Type B pancreatic cell (in vitro differentiated cells): ENCODE data around the gene TREML2. TPM values are rescaled to one million over a fixed set of nuclear protein-coding genes. Genes with fewer than 3 reads are reported as not detected.

Experiments
- DNase-seq: peaks from one replicate; pipeline ENCODE4 v3.0.0; 2021; ENCODE audit warnings: mixed read lengths; ENCODE audit not compliant: unreplicated experiment; ENCODE audit errors: extremely low spot score
- H3K27ac Mint-ChIP-seq: 2 replicates; pipeline ENCODE4 v1.8.0; 2021; ENCODE audit warnings: mild to moderate bottlenecking, mixed read lengths
- H3K27me3 Mint-ChIP-seq: 2 replicates; pipeline ENCODE4 v1.8.0; 2021; ENCODE audit warnings: mixed read lengths
- H3K36me3 Mint-ChIP-seq: 2 replicates; pipeline ENCODE4 v1.8.0; 2021; ENCODE audit warnings: mixed read lengths
- H3K4me1 Mint-ChIP-seq: one replicate; pipeline ENCODE4 v1.8.0; 2021; ENCODE audit warnings: mixed read lengths; ENCODE audit not compliant: unreplicated experiment
- H3K4me3 Mint-ChIP-seq: 2 replicates; pipeline ENCODE4 v1.8.0; 2021; ENCODE audit warnings: mild to moderate bottlenecking, mixed read lengths
- H3K9me3 Mint-ChIP-seq: 2 replicates; pipeline ENCODE4 v1.8.0; 2021; ENCODE audit warnings: mixed read lengths
- total RNA-seq: library from RNA; stranded (reverse); gene quantifications from 2 replicates; pipeline ENCODE4 v1.2.1, GENCODE V29; 2021; ENCODE audit warnings: low replicate concordance
- TF ChIP-seq, protein P1 (sequence below): fragments of 200-600 bp; sonication (generic); conservative IDR thresholded peaks from 2 replicates; pipeline ENCODE4 v1.5.0; 2021; ENCODE audit warnings: antibody characterized with exemption, mild to moderate bottlenecking

The TREML2 gene
- total RNA-seq, 1 donor from 2014 or later: not detected

- Mint-ChIP-seq H3K27me3 (peaks cover 18% of the 10 kb centered on the region), H3K27ac (no peak overlapping the region), H3K36me3 (no peaks in the 10 kb centered on the region), H3K9me3 (peaks cover 4% of the 10 kb centered on the region), H3K4me3 (no peak overlapping the region), H3K4me1 (no peaks in the 10 kb centered on the region)
- TF ChIP-seq, protein P1, sequence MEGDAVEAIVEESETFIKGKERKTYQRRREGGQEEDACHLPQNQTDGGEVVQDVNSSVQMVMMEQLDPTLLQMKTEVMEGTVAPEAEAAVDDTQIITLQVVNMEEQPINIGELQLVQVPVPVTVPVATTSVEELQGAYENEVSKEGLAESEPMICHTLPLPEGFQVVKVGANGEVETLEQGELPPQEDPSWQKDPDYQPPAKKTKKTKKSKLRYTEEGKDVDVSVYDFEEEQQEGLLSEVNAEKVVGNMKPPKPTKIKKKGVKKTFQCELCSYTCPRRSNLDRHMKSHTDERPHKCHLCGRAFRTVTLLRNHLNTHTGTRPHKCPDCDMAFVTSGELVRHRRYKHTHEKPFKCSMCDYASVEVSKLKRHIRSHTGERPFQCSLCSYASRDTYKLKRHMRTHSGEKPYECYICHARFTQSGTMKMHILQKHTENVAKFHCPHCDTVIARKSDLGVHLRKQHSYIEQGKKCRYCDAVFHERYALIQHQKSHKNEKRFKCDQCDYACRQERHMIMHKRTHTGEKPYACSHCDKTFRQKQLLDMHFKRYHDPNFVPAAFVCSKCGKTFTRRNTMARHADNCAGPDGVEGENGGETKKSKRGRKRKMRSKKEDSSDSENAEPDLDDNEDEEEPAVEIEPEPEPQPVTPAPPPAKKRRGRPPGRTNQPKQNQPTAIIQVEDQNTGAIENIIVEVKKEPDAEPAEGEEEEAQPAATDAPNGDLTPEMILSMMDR: no peak
- DNase-seq: no peak
These were observed 12.7 kb downstream of the TREML2 start for GRCh38 chr6:41187924-41188886.

DNA sequence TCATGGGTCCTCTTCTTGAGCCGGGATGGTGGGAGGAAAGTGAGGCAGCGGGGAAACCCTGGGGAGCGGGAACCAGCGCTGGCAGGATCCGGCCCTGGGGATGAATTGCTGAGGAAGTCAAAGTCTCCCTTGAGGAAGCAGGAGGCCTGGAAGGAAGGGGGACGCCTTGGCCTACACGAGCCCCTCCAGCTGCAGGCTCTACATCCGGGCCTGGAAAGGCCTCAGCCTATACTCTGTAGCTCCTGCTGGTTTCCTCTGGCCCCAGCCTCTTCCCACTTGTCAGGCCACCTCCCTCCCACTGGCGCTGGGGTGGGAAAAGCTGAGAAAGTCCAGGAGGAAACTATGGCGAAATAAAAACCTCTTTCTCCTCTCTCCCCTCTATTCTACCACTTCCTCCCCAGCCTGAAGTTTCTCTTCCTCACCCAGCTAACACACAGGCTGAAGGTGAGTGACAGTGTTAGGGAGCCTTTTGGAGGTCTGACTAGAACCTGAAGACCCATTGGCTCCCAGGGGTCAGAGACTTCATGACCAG, 14.9 kb downstream of the TREML2 start:
- DNase-seq: no peak
- no peak overlapping the region for H3K27ac Mint-ChIP-seq
- H3K27me3 Mint-ChIP-seq: peaks cover 16% of the 10 kb centered on the region
- H3K9me3 Mint-ChIP-seq: peaks cover 4% of the 10 kb centered on the region
- no peaks in the 10 kb centered on the region for H3K36me3 Mint-ChIP-seq
- TF ChIP-seq, protein P1: no peak
- H3K4me3 Mint-ChIP-seq: no peak overlapping the region
- no peaks in the 10 kb centered on the region for H3K4me1 Mint-ChIP-seq

DNA sequence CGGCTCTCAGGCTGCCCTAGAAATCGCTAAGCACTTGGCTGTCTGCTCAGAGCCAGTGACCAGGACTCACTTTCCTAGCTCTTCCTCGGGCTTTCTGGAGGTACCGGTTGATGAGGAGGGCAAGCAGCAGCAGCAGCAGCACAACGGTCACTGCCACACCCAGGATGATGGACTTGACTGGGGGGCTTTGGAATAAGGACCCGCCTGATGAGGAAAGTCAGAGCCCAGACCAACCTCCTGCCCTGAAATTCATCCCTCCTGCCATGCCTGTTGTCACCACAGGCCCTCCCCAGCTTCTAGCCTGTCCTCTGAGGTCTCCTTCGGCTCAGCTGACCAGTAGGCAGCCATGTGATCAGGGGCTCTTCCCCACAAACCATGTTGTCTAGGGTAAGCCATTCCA, 16.2 kb downstream of the TREML2 start:
- no peaks in the 10 kb centered on the region for H3K4me1 Mint-ChIP-seq
- TF ChIP-seq, protein P1: no peak
- H3K9me3 Mint-ChIP-seq: peaks cover 4% of the 10 kb centered on the region
- no peak for DNase-seq
- no peak overlapping the region for H3K4me3 Mint-ChIP-seq
- peaks cover 16% of the 10 kb centered on the region for H3K27me3 Mint-ChIP-seq
- H3K27ac Mint-ChIP-seq: no peak overlapping the region
- no peaks in the 10 kb centered on the region for H3K36me3 Mint-ChIP-seq

DNA sequence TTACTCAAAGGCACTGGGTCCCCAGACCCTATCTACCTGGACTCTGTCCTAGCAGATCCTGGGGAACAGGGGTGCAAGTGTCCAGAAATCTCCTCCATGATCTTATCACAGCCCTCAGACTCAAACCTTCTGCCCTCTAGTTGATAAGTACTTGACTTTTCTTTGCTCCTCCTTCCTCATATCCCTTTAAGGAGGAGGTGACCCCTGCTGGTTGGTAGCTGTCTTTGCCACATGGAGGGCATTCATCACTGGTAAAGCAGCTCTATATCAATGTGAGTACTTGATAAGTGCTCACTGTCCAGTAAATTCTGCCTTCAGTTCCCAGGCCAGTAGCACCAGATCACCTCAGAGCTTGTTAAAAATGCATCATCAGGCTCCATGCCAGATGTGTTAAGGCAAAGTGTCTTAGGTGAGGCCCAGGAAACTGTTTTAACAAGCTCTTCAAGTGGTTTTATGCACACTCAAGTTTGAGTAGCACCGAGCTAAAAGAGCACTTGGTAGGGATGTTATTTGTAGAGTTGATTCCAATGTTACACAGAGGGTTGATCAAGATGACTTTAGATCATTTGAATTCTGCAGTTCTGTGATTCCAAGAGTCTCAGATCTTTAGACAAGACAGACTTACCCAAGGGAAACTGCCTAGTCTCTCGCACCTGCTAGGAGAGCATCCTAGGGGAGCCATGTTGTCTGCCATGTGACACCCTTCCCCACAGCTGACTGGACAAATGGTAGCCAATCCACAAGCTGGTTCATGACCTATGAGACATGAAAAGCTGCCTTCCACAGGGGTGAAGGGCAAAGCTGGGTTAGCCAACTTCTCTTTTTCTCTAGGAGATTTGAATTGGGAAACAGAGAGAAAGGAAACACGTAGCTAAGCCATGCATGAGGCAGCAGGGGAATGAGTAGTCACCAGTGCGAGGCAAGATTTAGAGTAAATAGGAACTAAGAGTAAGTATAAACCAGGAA, 18.6 kb downstream of the TREML2 start:
- H3K9me3 Mint-ChIP-seq: no peaks in the 10 kb centered on the region
- H3K27ac Mint-ChIP-seq: no peak overlapping the region
- TF ChIP-seq, protein P1: peak; percentile 70
- no peaks in the 10 kb centered on the region for H3K36me3 Mint-ChIP-seq
- no peak overlapping the region for H3K4me3 Mint-ChIP-seq
- peaks cover 20% of the 10 kb centered on the region for H3K27me3 Mint-ChIP-seq
- DNase-seq: no peak
- H3K4me1 Mint-ChIP-seq: no peaks in the 10 kb centered on the region

DNA sequence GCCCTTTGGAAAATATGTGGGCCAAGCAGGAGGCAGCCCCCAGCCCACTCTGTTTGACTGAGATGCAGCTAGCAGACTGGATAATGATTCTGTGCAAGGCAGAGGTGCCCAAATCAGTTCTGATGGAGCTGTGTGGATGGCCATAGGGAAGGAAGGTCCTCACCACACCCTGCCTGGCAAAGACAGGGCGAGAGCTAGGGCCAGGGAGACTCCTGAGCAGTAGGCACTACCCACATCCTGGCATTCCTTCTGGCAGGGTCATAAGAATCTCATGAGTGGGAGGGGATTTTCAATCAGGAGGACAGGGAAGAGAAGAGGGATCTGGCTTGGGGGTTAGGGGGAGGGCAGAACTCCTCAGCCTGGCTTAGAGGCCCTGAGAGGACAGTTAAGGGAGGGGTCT, 19.4 kb downstream of the TREML2 start:
- H3K27me3 Mint-ChIP-seq: peaks cover 22% of the 10 kb centered on the region
- no peaks in the 10 kb centered on the region for H3K36me3 Mint-ChIP-seq
- TF ChIP-seq, protein P1: no peak
- no peaks in the 10 kb centered on the region for H3K4me1 Mint-ChIP-seq
- H3K27ac Mint-ChIP-seq: no peak overlapping the region
- no peaks in the 10 kb centered on the region for H3K9me3 Mint-ChIP-seq
- H3K4me3 Mint-ChIP-seq: no peak overlapping the region
- DNase-seq: no peak
